ENCODE data around the gene RIBC1. TPM values are rescaled to one million over a fixed set of nuclear protein-coding genes. Genes with fewer than 3 reads are reported as not detected.
A peak's percentile ranks its signal among the peaks of the same experiment; 100 is the strongest.

Gene RIBC1
- 1.4 TPM for polyA plus RNA-seq (2013, experiment 1 of 2)
- 1.6 TPM for polyA plus RNA-seq (2013, experiment 2 of 2)

- Histone ChIP-seq H3K4me3 (ENCODE audit: extremely low read depth, insufficient read depth, low read length, poor library complexity, severe bottlenecking) (peak within 1 kb of the TSS; percentile 58), H3K4me1 (ENCODE audit: control insufficient read depth, insufficient read depth, low read length, poor library complexity, severe bottlenecking) (no peaks in the 10 kb centered on the region), H3K36me3 (ENCODE audit: control insufficient read depth, insufficient read depth, low read length) (peaks cover 12% of the 10 kb centered on the region), H3K9me3 (ENCODE audit: control insufficient read depth, low read length) (no peaks in the 10 kb centered on the region), H3K27ac (ENCODE audit: low read depth, low read length, severe bottlenecking) (peak within 1 kb of the TSS; percentile 91)
- 5% methylated on average over 7 of the region's 17 CpGs; no CpG with 5 or more reads in 1 of the 2 experiments for WGBS, 2 experiments (ENCODE audit: insufficient coverage in 2 of 2)
These were observed at the start of gene RIBC1 for GRCh38 chrX:53422861-53423306. Gene RIBC1, plus strand, starts transcription at chrX:53422873. Its CDS starts 3,404 bp downstream, at chrX:53426277.

- Histone ChIP-seq H3K4me3 (ENCODE audit: extremely low read depth, insufficient read depth, low read length, poor library complexity, severe bottlenecking) (no peak overlapping the region), H3K4me1 (ENCODE audit: control insufficient read depth, insufficient read depth, low read length, poor library complexity, severe bottlenecking) (no peaks in the 10 kb centered on the region), H3K27ac (ENCODE audit: low read depth, low read length, severe bottlenecking) (no peak overlapping the region), H3K9me3 (ENCODE audit: control insufficient read depth, low read length) (no peaks in the 10 kb centered on the region), H3K36me3 (ENCODE audit: control insufficient read depth, insufficient read depth, low read length) (peaks cover 13% of the 10 kb centered on the region)
- 90% methylated on average over 2 of the region's 2 CpGs; no CpG with 5 or more reads in 1 of the 2 experiments for WGBS, 2 experiments (ENCODE audit: insufficient coverage in 2 of 2)
These were observed 49.4 kb upstream of the RIBC1 start for GRCh38 chrX:53373307-53373706.

DNA sequence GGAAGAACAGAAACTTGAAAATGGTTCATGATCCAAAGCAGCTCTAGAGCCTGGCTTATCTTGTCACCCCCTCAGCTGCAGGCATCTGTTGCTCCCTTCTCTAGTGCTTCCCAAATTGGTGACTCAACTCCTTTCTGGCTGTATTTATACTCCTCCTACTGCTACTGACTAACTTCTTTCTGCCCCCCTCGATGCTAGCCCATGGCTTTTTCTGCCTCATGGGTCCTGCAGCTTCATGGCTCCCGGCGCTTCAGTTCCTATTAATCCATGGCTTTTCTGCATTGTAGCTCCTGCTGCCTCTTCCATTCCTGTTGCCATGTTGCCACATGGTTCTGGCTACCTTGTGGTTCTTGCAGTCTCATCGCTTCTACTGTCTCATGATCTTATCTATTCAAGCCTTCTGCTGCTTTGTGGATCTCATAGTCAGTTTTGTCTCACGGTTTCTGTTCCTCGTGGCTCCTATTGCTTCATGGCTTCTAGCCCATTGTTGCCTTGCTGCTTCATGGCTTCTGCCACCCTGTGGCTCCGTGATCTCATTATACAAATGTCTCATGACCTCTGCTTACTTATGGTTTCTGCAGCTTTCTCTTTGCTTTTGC is 48.4 kb upstream of the RIBC1 start:
- Histone ChIP-seq H3K9me3 (ENCODE audit: control insufficient read depth, low read length) (no peaks in the 10 kb centered on the region), H3K4me3 (ENCODE audit: extremely low read depth, insufficient read depth, low read length, poor library complexity, severe bottlenecking) (no peak overlapping the region), H3K27ac (ENCODE audit: low read depth, low read length, severe bottlenecking) (no peak overlapping the region), H3K36me3 (ENCODE audit: control insufficient read depth, insufficient read depth, low read length) (peaks cover 23% of the 10 kb centered on the region), H3K4me1 (ENCODE audit: control insufficient read depth, insufficient read depth, low read length, poor library complexity, severe bottlenecking) (no peaks in the 10 kb centered on the region)
- WGBS, 2 experiments (ENCODE audit: insufficient coverage in 2 of 2), result 92 to 93% methylated on average over 6 to 7 of the region's 7 CpGs

DNA sequence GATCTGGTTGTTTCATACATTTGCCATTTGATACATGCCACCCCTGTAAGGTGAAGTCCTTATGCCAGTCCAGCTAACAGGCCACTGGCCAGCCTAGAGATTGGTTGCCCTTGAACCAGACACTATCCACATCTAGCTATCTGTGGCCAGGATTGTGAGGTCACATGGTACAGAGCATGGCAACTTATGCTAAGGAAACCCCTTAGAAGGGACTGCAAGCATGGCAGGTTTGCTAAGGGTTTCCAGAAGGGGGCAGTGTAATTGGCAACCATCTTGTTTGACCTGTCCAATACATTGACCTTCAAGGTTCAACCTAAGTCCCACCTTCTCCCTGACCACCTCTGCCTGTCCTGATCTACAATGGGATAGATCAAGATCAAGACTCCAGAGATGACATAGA is 47.8 kb upstream of the RIBC1 start:
- no peaks in the 10 kb centered on the region for H3K4me1 ChIP-seq (ENCODE audit: control insufficient read depth, insufficient read depth, low read length, poor library complexity, severe bottlenecking)
- H3K4me3 ChIP-seq (ENCODE audit: extremely low read depth, insufficient read depth, low read length, poor library complexity, severe bottlenecking), result no peak overlapping the region
- H3K9me3 ChIP-seq (ENCODE audit: control insufficient read depth, low read length), result no peaks in the 10 kb centered on the region
- no peak overlapping the region for H3K27ac ChIP-seq (ENCODE audit: low read depth, low read length, severe bottlenecking)
- H3K36me3 ChIP-seq (ENCODE audit: control insufficient read depth, insufficient read depth, low read length), result peaks cover 29% of the 10 kb centered on the region

GRCh38 chrX:53376888-53377287 is 45.8 kb upstream of the RIBC1 start:
- 60% methylated on average over 1 of the region's 6 CpGs; no CpG with 5 or more reads in 1 of the 2 experiments for WGBS, 2 experiments (ENCODE audit: insufficient coverage in 2 of 2)
- H3K36me3 ChIP-seq (ENCODE audit: control insufficient read depth, insufficient read depth, low read length), result peaks cover 47% of the 10 kb centered on the region
- H3K4me3 ChIP-seq (ENCODE audit: extremely low read depth, insufficient read depth, low read length, poor library complexity, severe bottlenecking), result no peak overlapping the region
- no peaks in the 10 kb centered on the region for H3K9me3 ChIP-seq (ENCODE audit: control insufficient read depth, low read length)
- no peaks in the 10 kb centered on the region for H3K4me1 ChIP-seq (ENCODE audit: control insufficient read depth, insufficient read depth, low read length, poor library complexity, severe bottlenecking)
- no peak overlapping the region for H3K27ac ChIP-seq (ENCODE audit: low read depth, low read length, severe bottlenecking)

GRCh38 chrX:53377464-53377863 is 45.2 kb upstream of the RIBC1 start:
- Histone ChIP-seq H3K9me3 (ENCODE audit: control insufficient read depth, low read length) (no peaks in the 10 kb centered on the region), H3K4me1 (ENCODE audit: control insufficient read depth, insufficient read depth, low read length, poor library complexity, severe bottlenecking) (no peaks in the 10 kb centered on the region), H3K36me3 (ENCODE audit: control insufficient read depth, insufficient read depth, low read length) (peaks cover 53% of the 10 kb centered on the region), H3K27ac (ENCODE audit: low read depth, low read length, severe bottlenecking) (no peak overlapping the region), H3K4me3 (ENCODE audit: extremely low read depth, insufficient read depth, low read length, poor library complexity, severe bottlenecking) (no peak overlapping the region)
- 100% methylated on average over 1 of the region's 2 CpGs; no CpG with 5 or more reads in 1 of the 2 experiments for WGBS, 2 experiments (ENCODE audit: insufficient coverage in 2 of 2)

- Histone ChIP-seq H3K4me3 (ENCODE audit: extremely low read depth, insufficient read depth, low read length, poor library complexity, severe bottlenecking) (no peak overlapping the region), H3K36me3 (ENCODE audit: control insufficient read depth, insufficient read depth, low read length) (peaks cover 61% of the 10 kb centered on the region), H3K9me3 (ENCODE audit: control insufficient read depth, low read length) (no peaks in the 10 kb centered on the region), H3K27ac (ENCODE audit: low read depth, low read length, severe bottlenecking) (no peak overlapping the region), H3K4me1 (ENCODE audit: control insufficient read depth, insufficient read depth, low read length, poor library complexity, severe bottlenecking) (peaks cover 6% of the 10 kb centered on the region)
- 92% methylated on average over 2 of the region's 3 CpGs; no CpG with 5 or more reads in 1 of the 2 experiments for WGBS, 2 experiments (ENCODE audit: insufficient coverage in 2 of 2)
These were observed 43.5 kb upstream of the RIBC1 start for GRCh38 chrX:53379008-53379710.

DNA sequence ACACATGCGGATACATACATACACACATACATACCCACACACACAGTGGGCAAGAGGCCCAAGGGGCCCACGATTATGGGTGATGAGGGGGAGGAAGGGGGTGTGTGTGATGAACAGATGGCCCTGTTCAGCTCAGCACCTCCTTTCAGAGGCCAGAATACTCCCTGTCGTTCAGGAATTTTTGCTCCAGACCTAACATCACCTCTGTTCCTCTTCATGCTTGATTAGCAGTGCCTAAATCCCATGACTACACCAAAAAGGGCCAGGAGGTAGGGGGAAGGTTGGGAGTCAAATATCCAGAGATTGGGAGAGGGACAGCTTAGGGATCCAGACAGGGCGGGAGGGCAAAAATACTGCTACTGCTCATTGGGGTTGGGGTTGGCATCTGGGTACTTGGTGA is 42.9 kb upstream of the RIBC1 start:
- H3K4me1 ChIP-seq (ENCODE audit: control insufficient read depth, insufficient read depth, low read length, poor library complexity, severe bottlenecking), result peaks cover 6% of the 10 kb centered on the region
- 100% methylated on average over 1 of the region's 4 CpGs; no CpG with 5 or more reads in 1 of the 2 experiments for WGBS, 2 experiments (ENCODE audit: insufficient coverage in 2 of 2)
- no peak overlapping the region for H3K27ac ChIP-seq (ENCODE audit: low read depth, low read length, severe bottlenecking)
- H3K36me3 ChIP-seq (ENCODE audit: control insufficient read depth, insufficient read depth, low read length), result peaks cover 62% of the 10 kb centered on the region
- H3K9me3 ChIP-seq (ENCODE audit: control insufficient read depth, low read length), result no peaks in the 10 kb centered on the region
- H3K4me3 ChIP-seq (ENCODE audit: extremely low read depth, insufficient read depth, low read length, poor library complexity, severe bottlenecking), result no peak overlapping the region

DNA sequence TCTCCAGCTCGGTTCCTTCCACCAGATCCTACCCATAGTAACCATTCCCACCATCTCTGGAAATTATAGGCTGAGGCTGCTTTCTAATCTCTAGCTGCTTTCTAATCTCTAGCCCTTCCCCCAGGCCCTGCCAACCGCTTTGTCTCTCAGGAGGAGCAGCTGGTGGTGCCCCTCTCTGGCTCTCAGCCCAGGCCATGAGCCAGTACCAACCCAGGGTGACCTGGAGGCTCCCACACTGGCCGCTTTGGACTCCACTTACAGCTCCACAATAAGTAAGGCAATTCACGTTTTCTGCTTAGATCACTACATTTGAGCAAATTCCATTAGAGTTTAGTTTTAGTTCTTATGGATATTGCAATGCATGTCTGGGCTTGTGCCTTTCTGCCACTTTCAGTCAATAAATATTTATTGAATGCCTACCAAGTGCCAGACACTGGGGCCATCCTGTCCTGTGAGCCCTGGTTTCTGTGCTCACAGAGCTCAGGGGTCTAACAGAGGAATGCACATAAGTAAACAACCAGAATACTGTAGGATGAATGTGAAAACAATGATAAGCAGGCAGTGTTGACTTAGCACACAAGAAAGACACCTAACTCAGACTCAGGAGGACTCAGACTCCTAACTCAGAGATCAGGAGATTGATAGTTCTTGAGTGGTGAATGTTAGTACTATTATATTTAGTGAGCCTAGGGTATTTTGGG is 39.1 kb upstream of the RIBC1 start:
- peaks cover 6% of the 10 kb centered on the region for H3K4me1 ChIP-seq (ENCODE audit: control insufficient read depth, insufficient read depth, low read length, poor library complexity, severe bottlenecking)
- peaks cover 57% of the 10 kb centered on the region for H3K36me3 ChIP-seq (ENCODE audit: control insufficient read depth, insufficient read depth, low read length)

DNA sequence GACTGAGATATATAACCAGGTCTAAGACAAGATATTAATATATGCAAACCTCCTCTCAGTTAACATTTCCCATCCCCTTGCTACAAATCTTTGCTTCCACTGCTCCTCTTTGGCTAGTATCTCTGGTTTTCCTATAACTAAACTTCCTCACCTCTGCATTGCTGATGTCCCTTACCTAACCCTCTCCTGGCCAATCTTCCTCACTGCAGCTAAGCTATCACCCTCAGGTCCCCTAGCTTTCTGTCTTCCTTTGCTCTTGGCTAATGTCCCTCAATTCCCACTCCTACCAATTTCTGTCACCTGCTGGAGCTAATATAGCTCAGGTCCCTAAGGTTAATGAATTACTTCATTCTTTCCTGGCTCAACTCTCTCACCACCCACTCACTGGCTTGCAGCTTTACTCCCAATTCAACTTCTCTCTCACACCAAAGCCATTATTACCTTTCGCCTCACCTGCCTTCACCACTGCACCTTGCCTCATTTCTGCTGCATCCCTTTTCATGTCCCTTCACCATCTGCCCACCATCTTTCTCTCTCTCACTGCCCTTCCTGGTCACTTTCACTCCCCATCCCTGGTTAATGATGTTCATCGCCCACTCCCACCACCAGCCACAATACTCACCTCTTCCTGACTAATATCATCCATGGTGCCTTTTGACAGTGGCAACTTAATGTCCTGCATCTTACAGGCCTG is 26.9 kb upstream of the RIBC1 start:
- Histone ChIP-seq H3K27ac (ENCODE audit: low read depth, low read length, severe bottlenecking) (no peak overlapping the region), H3K4me1 (ENCODE audit: control insufficient read depth, insufficient read depth, low read length, poor library complexity, severe bottlenecking) (no peaks in the 10 kb centered on the region), H3K4me3 (ENCODE audit: extremely low read depth, insufficient read depth, low read length, poor library complexity, severe bottlenecking) (no peak overlapping the region), H3K36me3 (ENCODE audit: control insufficient read depth, insufficient read depth, low read length) (peaks cover 27% of the 10 kb centered on the region), H3K9me3 (ENCODE audit: control insufficient read depth, low read length) (no peaks in the 10 kb centered on the region)
- WGBS, 2 experiments (ENCODE audit: insufficient coverage in 2 of 2), result 92 to 94% methylated on average over 2 of the region's 2 CpGs

More for the DNA sequence above, 39.1 kb upstream of the RIBC1 start:
- no peaks in the 10 kb centered on the region for H3K9me3 ChIP-seq (ENCODE audit: control insufficient read depth, low read length)
- H3K27ac ChIP-seq (ENCODE audit: low read depth, low read length, severe bottlenecking), result peak overlapping the region; percentile 29
- WGBS, 2 experiments (ENCODE audit: insufficient coverage in 2 of 2), result 60 to 100% methylated on average over 1 to 2 of the region's 4 CpGs
- no peak overlapping the region for H3K4me3 ChIP-seq (ENCODE audit: extremely low read depth, insufficient read depth, low read length, poor library complexity, severe bottlenecking)

Measured in mesodermal cell (in vitro differentiated cells).